Neural cell (in vitro differentiated cells): ENCODE data around the gene ADAMTS18.

Experiments
- TF ChIP-seq, protein P1 (sequence below): IDR thresholded peaks from 2 replicates; pipeline ENCODE4 v1.6.1; 2012; ENCODE audit warnings: borderline replicate concordance
- TF ChIP-seq, protein P2 (sequence below): fragments of 450-650 bp; IDR thresholded peaks from 2 replicates; pipeline ENCODE4 v1.5.1; 2014; ENCODE audit warnings: antibody characterized with exemption, mild to moderate bottlenecking, moderate library complexity; ENCODE audit not compliant: poor library complexity, severe bottlenecking

DNA sequence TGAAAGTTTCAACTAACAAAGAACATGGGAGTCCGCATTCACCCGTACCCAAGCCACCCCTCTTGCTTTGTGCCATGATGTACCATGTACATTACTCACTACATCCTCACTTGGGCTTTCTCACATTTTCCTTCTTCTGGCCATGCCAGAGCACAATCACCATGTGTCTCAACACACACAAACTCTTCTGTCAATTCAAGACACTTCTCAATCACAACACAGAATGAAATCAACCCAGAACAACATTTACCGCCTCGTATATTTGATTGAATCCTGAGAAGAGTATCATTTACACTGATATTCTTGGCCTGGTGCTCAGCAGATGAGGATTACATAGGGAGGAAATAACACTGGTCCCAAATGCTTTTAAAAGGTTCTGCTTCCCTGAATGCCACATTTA, 4.5 kb downstream of the ADAMTS18 start:
- TF ChIP-seq, protein P1, sequence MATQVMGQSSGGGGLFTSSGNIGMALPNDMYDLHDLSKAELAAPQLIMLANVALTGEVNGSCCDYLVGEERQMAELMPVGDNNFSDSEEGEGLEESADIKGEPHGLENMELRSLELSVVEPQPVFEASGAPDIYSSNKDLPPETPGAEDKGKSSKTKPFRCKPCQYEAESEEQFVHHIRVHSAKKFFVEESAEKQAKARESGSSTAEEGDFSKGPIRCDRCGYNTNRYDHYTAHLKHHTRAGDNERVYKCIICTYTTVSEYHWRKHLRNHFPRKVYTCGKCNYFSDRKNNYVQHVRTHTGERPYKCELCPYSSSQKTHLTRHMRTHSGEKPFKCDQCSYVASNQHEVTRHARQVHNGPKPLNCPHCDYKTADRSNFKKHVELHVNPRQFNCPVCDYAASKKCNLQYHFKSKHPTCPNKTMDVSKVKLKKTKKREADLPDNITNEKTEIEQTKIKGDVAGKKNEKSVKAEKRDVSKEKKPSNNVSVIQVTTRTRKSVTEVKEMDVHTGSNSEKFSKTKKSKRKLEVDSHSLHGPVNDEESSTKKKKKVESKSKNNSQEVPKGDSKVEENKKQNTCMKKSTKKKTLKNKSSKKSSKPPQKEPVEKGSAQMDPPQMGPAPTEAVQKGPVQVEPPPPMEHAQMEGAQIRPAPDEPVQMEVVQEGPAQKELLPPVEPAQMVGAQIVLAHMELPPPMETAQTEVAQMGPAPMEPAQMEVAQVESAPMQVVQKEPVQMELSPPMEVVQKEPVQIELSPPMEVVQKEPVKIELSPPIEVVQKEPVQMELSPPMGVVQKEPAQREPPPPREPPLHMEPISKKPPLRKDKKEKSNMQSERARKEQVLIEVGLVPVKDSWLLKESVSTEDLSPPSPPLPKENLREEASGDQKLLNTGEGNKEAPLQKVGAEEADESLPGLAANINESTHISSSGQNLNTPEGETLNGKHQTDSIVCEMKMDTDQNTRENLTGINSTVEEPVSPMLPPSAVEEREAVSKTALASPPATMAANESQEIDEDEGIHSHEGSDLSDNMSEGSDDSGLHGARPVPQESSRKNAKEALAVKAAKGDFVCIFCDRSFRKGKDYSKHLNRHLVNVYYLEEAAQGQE, result no peak
- TF ChIP-seq, protein P2, sequence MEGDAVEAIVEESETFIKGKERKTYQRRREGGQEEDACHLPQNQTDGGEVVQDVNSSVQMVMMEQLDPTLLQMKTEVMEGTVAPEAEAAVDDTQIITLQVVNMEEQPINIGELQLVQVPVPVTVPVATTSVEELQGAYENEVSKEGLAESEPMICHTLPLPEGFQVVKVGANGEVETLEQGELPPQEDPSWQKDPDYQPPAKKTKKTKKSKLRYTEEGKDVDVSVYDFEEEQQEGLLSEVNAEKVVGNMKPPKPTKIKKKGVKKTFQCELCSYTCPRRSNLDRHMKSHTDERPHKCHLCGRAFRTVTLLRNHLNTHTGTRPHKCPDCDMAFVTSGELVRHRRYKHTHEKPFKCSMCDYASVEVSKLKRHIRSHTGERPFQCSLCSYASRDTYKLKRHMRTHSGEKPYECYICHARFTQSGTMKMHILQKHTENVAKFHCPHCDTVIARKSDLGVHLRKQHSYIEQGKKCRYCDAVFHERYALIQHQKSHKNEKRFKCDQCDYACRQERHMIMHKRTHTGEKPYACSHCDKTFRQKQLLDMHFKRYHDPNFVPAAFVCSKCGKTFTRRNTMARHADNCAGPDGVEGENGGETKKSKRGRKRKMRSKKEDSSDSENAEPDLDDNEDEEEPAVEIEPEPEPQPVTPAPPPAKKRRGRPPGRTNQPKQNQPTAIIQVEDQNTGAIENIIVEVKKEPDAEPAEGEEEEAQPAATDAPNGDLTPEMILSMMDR, result no peak
